Fibroblast of mammary gland (primary cell): ENCODE data around the gene OCSTAMP.

Experiments
- DNase-seq: peaks from one replicate; pipeline ENCODE4 v3.0.0-alpha.2; 2010; ENCODE audit warnings: low read depth
- H3K4me3 ChIP-seq: 2 replicates; pipeline ENCODE4 v1.5.1; 2011; ENCODE audit warnings: low read depth, mild to moderate bottlenecking, low read length, moderate library complexity; ENCODE audit not compliant: control insufficient read depth
- TF ChIP-seq, protein P1 (sequence below): conservative IDR thresholded peaks from 2 replicates; pipeline ENCODE4 v1.5.1; 2011; ENCODE audit warnings: low read depth, low read length, inconsistent platforms; ENCODE audit not compliant: control insufficient read depth, insufficient read depth

Gene OCSTAMP, protein sequence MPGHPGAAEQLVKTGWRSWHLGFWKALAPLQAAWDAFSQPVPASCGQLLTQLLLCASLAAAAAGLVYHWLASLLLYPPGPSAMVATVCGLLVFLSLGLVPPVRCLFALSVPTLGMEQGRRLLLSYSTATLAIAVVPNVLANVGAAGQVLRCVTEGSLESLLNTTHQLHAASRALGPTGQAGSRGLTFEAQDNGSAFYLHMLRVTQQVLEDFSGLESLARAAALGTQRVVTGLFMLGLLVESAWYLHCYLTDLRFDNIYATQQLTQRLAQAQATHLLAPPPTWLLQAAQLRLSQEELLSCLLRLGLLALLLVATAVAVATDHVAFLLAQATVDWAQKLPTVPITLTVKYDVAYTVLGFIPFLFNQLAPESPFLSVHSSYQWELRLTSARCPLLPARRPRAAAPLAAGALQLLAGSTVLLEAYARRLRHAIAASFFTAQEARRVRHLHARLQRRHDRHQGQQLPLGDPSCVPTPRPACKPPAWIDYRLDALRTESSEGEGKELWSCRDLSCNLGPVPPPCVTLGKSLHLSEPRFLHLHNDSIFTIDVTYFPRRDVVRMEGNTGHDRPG

DNA sequence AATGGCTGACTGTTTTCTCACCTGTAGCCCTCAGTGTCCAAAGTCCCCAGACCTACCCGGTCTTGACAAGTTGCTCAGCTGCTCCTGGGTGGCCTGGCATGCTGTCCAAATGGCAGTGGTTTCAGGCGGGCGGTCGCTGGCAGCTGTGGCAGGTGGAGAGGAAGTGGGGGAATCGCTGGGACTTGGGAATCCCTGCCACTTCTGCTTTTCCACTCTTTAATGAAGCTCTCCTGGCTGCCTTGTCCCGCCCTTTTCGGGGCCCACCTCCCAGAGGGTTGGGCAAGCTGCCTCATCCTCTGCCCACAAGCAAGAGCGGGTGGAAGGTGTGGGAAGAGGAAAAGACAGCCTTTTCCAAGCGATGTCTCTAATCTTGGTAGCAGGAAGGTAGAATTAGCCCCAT lies at the start of gene OCSTAMP:
Gene OCSTAMP (minus strand): TSS at position 194 of the 400 bp plus-strand sequence. CDS start 94 bp downstream, at position 100.
- no peak for DNase-seq

DNA sequence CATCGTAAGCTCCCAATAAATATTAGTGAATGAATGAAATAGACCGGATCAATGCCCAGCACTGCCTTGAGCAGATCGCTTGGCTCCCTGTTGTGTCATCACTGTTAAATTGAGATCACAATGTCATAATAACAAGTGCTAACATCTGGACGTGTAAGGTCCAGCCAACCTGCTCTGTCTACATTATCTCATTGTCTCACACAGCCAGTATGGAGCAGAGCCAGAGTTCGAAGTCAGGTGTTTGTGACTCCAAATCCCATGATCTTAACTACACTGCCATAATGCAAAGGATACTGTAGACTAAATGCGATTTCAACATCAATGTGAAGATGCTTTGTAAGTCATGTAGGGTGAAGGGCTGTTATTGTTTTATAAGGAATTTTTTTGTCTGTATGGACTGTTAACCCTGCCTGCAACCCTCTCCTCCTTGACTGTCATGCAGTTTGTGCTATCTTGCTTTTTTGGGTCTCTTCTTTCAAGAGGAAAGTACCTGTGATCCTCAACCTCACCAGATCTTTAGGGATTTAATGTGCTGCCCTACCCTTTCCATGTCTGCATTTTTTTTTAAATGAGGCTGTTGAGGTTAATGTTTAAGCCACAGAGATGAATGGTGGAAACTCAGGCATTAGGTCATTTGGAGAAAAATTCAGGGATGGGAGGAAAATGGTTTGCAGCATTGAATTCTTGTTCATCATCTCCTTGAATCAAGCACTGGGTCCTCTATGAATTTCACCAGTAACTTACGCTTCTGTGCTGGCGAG lies 49.0 kb upstream of the OCSTAMP start:
- no peak overlapping the region for H3K4me3 ChIP-seq
- peak; percentile 3 for DNase-seq
- TF ChIP-seq, protein P1, sequence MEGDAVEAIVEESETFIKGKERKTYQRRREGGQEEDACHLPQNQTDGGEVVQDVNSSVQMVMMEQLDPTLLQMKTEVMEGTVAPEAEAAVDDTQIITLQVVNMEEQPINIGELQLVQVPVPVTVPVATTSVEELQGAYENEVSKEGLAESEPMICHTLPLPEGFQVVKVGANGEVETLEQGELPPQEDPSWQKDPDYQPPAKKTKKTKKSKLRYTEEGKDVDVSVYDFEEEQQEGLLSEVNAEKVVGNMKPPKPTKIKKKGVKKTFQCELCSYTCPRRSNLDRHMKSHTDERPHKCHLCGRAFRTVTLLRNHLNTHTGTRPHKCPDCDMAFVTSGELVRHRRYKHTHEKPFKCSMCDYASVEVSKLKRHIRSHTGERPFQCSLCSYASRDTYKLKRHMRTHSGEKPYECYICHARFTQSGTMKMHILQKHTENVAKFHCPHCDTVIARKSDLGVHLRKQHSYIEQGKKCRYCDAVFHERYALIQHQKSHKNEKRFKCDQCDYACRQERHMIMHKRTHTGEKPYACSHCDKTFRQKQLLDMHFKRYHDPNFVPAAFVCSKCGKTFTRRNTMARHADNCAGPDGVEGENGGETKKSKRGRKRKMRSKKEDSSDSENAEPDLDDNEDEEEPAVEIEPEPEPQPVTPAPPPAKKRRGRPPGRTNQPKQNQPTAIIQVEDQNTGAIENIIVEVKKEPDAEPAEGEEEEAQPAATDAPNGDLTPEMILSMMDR, result no peak

More for the DNA sequence above, at the start of gene OCSTAMP:
- TF ChIP-seq, protein P1, result no peak
- H3K4me3 ChIP-seq, result no peak within 1 kb of the TSS

DNA sequence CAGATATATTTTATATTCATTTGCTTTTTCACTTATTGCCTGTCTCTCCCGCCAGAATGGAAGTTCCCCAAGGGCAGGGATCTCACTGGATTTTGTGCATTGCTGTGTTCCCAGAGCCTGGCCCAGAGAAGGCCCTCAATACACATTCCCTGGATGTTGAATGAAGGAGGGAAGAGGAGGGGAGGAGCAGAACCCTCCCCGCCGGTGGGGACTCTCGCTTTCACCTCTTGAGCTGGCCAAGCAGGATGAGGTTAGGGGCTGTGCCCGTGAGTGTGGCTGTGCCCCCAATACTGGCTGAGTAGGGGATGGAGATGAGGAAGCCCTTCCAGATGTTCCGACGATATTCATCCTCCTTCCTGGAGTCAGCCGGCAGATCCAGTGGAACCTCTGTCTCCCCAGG lies 45.5 kb upstream of the OCSTAMP start:
- DNase-seq, result no peak
- TF ChIP-seq, protein P1, result no peak

DNA sequence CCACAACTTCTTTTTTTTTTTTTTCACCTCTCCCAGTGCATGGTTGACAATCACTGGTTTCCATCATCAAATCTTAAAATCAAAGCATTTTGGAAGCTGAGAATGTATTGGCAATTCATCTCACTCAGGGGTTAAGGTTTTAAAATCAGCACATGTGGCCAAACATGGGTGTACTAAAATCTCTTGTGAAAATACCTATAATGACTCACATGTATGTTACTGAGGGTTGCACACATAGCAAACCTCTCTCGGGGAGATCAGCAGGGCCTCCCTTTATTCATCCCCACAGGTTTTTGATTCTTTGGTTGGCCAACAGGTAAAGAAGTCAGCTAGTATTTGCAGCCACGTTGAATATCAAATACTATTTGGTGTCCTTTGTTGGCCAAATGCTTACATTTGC lies 44.3 kb upstream of the OCSTAMP start:
- TF ChIP-seq, protein P1, result no peak
- DNase-seq, result no peak
- no peak overlapping the region for H3K4me3 ChIP-seq

More for the DNA sequence above, 45.5 kb upstream of the OCSTAMP start:
- H3K4me3 ChIP-seq, result no peak overlapping the region

DNA sequence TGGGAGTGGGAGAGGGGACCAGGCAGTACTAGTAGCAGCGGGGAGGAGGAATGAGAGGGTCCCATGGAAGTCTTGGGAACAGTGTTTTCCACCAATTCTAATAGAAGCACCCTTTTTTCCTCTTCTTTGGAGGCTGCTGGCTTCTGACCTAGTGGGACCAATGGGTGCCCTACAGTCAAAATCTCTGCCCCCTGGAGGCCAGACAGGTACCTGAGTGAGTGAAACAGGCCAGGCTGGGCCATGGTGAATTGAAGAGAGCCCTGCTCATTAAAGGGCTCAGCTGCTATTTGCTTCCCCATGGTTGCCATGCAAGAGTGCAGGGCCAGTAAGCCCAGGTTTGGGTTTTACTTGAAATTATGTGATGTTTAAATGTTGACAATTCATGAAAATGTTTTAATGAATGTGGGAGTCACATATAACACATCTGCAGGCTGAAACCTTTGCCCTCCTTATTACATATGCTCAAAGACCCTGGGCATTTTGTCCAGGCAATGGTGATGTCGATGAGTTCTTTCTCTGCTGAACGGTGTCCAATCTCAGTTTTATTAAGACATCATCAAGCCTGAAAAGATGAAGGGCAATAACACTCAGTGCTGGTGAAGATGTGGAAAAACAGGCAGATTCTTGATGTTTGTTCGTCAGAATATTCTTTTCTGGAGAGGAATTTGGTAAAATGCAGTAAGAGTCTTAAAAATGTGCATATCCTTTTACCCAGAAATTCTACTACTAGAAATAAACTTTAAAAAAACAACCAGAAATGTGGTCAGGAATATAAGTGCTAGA lies 42.3 kb upstream of the OCSTAMP start:
- H3K4me3 ChIP-seq, result no peak overlapping the region
- no peak for DNase-seq
- TF ChIP-seq, protein P1, result no peak

DNA sequence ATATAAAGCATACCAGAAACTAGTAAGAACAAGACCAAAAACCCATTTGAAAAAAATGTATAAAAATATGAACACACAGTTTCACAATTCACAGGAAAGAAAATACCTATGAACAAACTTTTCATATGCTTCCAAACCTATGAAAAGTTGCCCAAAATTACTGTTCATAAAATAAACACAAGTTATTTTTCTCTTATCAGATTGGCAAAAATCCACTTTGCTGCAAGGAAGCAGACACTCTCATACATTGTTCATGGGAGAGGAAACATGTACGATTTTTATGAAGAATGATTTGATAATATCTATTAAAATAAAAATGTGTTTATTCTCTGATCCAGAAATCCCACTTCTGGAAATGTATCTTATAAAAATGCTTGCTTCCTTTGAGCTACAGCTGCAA lies 40.0 kb upstream of the OCSTAMP start:
- H3K4me3 ChIP-seq, result no peak overlapping the region
- TF ChIP-seq, protein P1, result no peak
- DNase-seq, result no peak
